GM11168 (cell line): Measurements from ENCODE around the gene ZBTB24.

Experiments
- in situ Hi-C: fragments of 300-500 bp; cut with MboI; formaldehyde crosslinking; loops from one replicate; pipeline ENCODE4 v1.12.0; 2022; ENCODE audit warnings: low sequenced_read_pairs; ENCODE audit not compliant: unreplicated experiment

Gene ZBTB24

GRCh38 chr6:109434456-109434855, 48.6 kb downstream of the ZBTB24 start:
- in situ Hi-C loops: no loop called here

- in situ Hi-C loops: no loop called here
Observed at GRCh38 chr6:109429496-109429895, 53.5 kb downstream of the ZBTB24 start.

- in situ Hi-C loops: no loop called here
Observed at GRCh38 chr6:109428889-109429477, 54.0 kb downstream of the ZBTB24 start.

GRCh38 chr6:109424946-109425345, 58.1 kb downstream of the ZBTB24 start:
- in situ Hi-C loops: no loop called here

- in situ Hi-C loops: no loop called here
Observed at GRCh38 chr6:109421184-109421583, 61.8 kb downstream of the ZBTB24 start.

- in situ Hi-C loops: no loop called here
Observed at GRCh38 chr6:109420751-109421150, 62.3 kb downstream of the ZBTB24 start.

GRCh38 chr6:109417646-109418045, 65.4 kb downstream of the ZBTB24 start:
- in situ Hi-C loops: no loop called here
